T-helper 9 cell (primary cell): ENCODE measurements around the gene LYRM4.

Experiments
- DNase-seq: peaks from one replicate; pipeline ENCODE4 v3.0.0-alpha.2; 2020

LYRM4 gene

DNA sequence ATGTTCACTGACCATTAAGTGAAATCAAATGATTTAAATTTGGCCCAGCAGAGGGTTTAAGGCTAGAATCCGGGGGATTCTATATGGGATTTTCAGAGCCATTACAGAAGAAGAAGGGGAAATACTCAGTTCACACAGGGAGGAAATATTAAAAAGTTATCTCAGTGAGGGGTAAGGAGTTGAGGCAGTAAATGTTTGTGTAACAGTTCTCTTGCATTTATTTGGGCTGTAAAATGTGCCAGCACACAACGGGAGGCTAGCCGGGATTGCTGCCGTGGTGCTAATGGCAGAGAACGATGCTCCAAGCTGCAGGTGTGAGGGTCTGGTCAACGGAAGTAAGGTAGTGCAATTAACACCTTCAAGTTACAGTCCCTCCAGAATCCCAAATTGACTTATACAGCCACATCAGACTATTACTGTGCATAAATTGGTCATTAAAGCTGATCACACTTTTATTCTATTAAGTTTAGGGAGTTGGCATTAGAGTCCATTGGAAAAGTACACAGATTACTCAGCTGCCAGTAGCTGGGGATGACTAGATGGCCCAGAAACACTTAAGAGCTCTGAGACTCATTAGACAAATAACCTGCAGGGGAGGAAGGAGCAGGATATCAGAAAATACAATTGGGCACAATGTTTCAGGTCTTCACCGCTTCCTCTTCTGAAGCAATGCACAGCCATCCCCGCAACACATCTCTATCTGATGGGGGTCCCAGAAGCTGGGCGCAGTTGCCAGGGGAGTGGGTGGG is 144.3 kb downstream of the LYRM4 start:
- DNase-seq: no peak

DNA sequence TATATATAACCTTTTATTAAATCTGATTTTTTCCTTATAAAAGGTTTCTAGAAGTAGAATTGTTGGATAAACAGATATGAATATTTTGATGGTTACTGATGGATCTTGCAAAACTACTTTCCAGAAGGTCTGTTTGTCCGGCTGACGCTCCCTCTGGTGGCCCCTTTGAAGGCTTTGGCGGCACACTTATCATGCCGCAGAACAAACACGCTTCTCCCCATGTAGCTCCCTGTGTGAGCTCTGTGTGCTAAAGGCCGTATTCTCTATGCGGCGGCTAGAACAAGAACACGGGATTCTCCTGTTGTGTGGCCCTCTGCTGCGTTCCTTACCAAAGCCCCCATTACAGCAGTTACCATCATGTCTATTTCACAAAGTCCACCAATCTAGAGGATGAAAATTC is 145.6 kb downstream of the LYRM4 start:
- no peak for DNase-seq

DNA sequence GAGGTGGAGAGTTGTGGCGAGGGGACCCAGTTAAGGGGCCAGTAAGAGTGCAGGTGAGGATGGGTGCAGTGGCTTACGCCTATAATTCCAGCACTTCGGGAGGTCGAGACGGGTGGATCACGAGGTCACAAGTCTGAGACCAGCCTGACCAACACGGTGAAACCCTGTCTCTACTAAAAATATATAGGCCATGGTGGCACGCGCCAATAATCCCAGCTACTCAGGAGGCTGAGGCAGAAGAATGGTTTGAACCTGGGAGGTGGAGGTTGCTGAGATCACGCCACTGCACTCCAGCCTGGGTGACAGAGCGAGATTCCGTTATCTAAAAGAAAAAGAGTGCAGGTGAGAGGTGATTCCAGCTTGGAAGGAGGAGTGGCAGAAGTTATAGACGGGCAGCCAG is 147.7 kb downstream of the LYRM4 start:
- no peak for DNase-seq

DNA sequence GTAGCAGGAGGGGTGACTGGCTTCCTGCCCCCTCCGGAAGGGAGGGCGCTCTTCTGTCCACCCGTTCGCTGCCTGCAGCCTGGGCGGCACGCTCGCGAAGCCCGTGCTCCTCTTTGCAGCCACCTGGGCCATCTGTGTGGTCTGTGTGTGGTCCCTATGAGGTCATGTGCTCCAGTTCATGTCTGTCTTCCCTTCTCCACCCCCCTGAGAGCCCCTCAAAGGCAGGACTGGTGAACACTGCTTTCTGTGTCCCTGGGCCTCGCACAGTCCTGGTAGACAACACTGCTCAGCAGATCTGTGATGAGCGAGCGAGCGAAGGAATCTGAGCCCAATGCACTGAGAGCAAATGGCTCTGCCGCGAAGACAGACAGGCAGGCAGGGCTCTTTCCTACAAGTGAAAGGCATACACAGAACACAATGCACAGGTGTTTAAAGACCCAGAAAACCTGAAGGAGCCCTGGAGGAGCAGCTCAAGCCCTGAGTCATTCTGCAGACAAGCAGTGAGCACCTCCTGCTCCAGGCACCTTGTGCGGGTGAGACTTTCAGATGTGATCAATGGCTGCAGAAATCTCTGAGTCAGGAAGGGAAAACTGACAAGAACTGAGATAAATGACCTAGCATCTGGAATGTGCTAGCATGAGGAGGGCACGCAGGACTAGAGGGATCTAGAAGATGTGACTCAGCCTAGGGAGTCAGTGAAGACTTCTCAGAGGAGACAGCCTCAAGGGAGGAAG is 148.5 kb downstream of the LYRM4 start:
- DNase-seq: no peak

DNA sequence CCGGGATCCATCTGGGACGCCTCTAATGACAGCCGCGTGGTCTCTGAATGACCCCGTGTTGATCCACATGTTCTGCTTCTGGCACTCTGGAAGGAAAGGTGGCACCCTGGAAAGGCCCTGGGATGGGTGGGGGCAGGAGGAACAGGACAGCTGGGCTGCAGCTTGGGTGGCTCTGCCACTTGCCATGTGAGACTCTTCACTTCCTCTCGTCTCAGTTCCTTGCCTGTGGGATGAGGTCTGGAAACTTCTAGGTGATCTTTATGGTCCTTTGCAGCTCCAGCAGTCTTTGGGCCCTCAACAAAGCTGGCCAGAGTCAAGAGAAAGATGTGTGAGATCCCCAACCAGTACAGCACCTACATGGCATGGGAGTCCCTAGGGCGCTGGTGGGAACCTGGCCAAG is 149.1 kb downstream of the LYRM4 start:
- DNase-seq: no peak

DNA sequence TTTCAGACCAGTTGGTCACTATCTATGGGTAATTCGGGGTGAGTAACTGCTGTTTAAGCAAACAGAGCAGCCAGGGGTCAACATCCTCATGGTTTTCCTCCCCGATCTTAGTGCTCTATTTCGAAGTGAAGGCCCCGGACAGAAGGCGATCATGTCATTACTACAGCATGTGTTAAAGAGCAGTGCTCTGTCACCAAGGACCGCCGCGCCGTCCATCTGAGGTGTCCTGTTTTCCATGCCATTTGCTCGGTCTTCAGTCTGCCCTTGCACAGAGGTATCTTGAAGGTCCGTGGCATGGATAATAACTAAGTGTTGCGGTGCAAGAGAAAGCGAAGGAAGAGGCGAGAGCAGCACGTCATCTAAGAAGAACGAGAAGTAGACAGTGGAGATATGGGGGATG is 150.5 kb downstream of the LYRM4 start:
- DNase-seq: no peak

DNA sequence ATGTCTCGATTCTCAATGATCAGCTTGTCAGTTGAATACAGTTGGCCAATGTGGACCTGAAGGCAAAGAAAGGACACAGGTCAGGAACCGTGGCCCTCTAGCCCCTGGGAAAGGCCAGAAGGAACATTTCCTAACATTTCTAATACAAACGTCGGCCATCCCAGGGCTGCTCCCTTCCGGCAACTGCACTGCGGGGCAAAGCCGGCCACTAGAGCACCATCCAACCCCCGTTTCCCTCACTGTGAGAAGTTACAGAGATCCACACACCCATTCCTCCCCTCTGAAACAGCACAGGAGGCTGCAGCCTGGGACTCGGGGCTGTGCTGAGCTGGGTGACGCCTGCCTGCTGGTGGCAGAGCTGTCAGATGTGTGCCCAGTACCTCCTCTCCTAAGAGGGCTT is 151.3 kb downstream of the LYRM4 start:
- no peak for DNase-seq

DNA sequence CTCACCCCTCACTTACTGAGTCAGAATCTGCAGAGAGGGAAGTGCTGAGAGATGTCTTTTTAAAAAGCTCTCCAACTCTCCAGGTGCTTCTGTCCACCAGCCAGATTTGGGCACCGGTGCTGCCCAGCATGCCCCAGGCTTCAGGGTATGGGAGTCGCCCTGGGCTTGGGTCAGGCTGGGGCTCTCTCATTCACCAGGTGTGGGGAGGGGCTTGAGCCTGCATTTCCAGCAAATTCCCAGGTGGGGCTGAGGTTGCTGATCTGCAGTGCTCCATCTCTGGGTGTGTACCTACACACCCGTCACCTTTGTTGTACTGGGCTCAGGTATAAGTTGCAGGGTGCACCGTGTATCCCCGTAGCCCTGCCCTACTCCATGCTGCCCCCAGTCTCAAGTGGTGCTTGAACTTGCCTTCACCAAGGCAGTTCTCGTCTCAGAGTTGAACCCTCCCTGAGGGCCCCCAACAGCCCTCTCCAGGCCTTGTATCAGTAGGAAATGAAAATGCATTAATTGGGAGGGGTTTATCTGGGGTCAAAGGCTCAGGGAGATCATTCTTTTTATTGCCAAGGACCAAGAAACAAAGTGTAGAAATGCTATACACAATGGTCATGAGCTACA is 152.1 kb downstream of the LYRM4 start:
- no peak for DNase-seq

DNA sequence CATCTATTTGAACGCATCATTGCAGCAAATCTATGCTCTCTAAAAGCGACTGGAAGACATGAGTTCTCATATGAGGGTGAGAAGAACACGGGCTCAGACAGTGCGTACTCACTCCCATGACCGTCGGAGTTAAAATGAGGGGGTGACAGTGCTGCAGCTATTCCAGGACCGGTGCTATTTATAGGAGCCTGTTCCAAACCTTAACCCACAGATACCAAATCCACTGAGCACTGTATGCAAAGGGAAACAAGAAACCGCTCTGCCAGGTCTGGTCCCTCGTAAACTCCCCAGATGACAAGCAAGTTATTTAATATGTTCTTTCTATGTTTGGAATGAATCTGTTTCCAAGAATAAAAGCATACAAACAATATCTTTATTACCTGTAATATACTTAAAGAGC is 152.7 kb downstream of the LYRM4 start:
- no peak for DNase-seq

DNA sequence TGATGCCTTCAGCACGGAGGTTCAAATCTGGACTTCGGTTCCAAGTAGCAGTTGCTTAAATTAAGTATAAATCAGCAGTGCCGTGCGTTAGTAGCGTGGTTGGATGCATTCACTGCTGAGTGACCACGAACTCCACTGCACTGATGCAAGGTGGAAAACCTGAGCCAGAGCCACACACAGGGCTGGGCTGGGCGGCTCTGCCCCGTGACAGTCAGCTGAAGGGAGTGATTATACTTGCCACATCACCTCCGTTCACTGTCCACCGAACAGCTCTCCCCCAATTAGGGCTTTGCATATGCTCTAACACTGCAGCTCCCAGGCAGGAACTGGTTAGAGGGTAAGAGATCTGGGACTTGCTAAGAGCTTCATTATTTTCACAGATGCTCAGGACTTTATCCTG is 153.4 kb downstream of the LYRM4 start:
- no peak for DNase-seq

DNA sequence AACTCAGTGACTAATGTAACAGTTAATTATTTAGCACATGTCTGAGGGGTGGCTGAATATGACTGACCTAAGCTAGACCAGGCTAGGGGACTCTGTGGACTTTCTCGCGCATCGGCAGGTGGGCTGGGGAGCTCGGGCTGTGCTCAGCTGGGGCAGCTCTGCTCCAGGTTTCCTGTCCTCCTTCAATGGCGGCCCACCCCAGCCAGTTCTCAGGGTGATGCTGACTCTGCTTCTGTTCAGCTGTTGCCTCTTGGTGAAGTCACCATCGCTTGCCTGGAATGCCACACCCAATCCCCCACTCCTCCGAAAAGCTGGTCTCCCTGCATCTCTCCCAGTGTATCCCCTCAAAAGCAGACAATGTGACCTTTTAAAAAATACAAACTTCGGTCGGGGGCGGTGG is 155.6 kb downstream of the LYRM4 start:
- DNase-seq: no peak

DNA sequence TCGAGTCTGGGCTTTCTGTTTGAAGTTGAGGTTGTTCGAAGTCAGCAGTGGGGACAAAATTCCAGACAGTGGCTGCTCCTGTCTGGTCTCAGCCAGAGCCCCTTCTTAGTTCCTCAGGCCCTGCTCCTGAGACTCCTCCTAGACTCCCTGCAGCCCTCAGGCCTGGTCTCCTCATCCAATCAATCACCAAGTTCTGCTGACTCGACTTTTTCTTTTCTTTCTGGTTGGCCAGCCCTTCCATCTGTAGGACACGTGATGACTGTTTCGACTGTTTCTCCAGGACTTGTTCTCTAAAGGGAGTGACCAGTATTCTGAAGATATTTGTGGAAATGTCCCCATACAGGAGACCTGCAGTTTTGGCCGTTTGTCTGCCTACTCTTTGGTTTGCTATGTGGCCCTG is 156.1 kb downstream of the LYRM4 start:
- DNase-seq: no peak

DNA sequence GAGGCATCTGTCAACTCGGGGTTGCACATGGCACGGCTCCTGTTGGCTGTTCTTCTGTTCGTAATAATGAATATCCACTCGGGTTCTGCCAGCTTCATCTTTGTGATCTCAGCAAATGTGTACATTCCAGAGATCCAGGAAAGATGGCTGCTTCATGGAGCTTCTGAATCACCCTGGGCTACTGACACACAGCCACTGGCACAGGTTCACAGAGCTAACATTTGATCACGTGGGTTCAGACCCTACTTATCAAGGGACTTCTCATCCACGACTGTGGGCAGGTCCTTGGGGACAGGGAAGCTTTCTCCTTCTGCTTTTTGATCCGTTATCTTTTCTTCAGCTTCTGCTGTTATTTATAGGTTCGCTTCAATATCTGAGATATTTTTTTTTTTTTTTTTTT is 157.5 kb downstream of the LYRM4 start:
- DNase-seq: no peak

DNA sequence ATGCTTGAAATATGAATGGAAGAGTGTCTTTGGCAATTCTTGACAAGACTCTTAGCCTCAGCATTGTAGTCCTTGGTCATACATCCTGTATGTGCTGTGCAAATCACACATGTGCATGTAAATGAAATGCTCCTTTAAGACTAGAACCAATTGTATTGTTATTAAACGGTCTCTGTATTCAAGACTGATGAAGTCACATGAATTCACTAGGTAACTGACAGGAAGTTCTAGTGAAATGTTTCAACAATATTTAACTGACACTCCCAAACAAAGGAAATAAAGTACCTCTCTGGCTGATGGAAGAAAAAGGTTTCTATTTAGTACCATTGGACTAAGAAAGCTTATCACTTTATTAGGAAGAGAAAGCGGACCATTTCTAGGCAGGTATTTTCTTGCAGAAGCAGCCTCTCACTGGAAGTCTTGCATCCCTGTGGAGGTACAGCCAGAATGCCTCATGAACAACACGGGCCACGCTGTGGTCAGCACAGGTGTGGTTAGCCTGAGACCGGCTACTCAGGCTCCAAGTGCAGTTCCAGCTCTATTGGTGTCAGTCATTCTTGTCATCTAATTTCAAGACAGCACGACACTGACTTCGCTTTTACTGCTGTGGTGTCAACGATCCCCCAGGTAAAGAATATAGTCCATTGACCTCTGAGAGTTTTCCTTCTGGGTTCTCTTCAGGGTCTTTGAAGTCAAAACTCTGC is 158.3 kb downstream of the LYRM4 start:
- no peak for DNase-seq

DNA sequence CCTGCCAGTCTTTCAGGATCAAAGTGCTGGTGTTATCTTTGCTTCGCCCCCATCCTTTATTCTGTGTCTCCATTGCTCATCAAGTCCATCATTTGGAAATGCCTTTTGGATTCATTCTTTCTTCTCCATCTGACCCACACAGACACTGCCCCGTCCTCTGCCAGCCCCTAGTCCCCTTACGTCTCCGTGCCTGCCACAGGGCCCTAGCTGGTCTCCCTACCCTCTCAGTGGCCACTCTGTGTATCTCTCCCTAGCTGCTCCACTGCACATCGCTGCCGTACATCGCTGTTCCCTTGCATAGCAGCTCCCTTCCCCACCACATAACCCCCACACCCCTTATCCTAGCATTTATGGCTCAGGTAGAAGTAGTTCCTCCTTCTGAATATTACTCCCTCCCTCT is 159.9 kb downstream of the LYRM4 start:
- DNase-seq: no peak

DNA sequence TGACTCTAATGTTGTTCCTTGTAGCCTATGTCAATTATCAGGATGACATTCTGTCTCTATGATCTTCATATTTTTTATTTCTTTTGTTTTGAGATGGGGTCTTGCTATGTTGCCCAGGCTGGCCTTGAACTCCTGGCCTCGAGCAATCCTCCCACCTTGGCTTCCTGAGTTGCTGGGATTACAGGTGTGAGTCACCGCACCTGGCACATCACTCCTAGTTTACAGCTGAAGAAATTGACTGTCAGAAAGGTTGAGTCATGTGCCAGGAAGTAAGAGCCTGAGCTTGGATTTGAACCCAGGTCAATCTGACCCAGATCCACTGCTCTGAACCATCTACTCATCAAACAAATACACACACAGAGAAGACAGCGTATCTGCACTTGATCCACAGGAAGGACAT is 161.2 kb downstream of the LYRM4 start:
- DNase-seq: no peak

DNA sequence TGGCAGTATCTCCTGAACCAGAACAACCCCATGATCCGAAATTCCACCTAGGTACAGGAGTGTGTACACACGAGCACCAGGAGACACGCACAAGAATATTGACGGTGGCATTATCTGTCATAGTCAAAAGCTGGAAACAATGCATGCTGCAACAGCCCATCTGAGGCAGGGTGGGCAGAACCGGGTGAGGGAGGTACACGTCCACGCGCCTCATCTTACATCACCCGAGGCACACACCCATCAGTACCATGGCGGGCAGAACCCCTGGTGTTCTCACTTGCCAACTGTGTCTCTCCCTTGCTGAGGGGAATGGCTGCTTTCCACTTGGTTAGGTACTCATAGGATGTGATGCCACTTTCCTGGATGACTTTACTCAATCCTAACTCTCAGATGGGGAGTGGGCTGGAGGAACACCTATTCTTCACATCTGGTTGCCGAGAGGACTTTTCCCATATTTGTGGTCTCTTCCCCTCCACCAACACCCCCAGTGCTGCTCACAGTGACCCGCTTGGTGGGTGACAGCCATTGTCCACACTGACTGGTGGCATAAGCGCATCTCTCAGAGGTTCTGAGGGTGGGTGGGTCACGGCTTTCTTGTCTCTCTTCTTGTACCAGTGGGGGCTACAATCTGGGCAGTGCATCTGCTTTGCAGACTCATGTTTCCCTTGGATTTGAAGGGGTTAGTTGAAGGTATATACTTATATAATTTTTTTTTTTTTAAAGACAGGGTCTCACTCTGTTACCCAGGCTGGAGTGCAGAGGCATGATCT is 162.1 kb downstream of the LYRM4 start:
- no peak for DNase-seq

DNA sequence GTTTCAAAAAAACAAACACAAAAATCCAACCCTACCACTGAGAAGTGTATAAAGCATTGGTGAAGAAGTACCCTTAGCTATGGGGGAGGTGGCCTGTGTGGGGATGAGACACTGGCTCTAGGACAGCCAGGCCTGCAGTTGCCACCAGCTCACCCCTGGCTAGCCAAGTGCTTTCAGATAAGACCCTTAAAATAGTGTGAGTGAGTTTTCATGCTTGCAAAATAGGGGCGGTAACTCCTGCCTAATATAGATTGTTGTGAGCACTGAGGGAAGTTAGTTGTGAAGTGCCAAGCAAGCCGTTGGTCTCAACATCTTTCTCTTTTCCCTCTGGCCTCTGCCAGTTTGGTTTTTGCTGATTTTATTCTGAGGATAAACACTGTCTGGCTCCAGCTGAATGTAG is 164.3 kb downstream of the LYRM4 start:
- no peak for DNase-seq

DNA sequence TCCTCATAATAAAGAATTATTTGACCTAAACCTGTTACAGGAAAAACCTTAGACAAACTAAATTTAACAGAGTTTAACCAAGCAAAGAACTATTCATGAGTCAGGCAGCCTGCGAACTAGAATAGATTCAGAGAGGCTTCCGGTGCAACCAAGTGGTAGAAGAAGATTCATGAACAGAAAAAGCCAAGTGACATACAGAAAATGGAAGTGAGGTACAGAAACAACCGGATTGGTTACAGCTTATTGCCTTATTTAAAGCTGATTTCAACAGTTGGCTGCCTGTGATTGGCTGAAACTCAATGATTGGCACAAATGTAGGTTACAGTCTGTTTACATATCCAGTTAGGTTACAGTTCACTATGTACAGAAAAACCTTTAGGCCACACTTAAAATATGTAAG is 165.5 kb downstream of the LYRM4 start:
- no peak for DNase-seq

DNA sequence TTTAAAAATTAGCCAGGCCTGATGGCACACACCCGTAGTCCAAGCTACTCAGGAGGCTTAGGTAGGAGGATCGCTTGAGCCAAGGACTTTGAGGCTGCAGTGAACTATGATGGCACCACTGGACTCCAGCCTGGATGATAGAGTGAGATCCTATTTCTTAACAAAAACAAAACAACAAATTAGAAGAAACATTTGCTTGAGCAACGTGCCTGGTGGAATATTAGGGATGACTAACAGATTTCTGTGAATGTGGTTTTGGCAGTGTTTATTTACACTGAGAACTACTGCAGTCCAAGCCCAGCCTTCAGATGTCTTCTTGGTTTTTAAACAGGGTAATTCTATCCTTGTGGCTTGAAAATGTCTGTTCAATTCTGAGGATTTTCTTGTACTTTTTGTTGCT is 166.4 kb downstream of the LYRM4 start:
- no peak for DNase-seq

DNA sequence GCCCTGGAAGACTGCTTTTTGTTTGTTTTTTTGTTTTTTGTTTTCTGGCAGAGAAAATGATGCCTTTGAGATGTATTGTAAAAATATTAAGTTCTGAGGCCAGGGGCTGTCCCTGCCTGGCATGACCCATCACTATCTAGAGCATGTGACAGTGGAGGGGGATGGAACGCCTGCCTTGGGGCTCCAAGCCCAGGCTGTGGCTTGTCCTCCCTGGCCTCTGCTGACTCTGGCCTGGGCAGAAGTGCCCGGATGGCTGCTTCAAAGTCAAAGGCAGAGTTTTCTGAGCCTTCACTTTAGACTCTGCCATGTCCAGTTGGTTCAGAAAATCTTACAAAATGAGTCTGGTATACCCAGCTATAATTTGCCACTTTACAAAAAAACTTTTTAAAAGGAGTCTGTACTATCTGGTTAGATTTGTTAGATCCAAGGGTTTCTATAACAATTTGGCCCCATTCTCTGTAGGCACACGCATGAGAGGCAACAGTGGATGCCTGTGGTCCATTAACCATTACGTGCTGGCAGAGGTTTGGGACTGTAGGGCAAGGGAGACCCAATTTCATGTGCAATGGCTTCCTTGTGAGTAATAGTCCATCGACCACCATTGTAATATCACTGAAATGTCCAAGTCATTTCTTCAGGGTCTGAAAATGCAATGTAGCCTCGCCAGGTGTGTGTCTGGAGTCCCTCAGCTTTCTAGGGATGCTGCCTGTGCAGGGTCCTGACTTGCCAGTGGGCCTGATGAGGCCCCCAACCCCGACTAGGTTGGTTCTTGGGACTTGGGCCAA is 167.3 kb downstream of the LYRM4 start:
- no peak for DNase-seq
